ENCODE measurements around the gene MAP2K1. TPM values are rescaled to one million over a fixed set of nuclear protein-coding genes. Genes with fewer than 3 reads are reported as not detected.

MAP2K1 gene
- total RNA-seq, 4 donors from 2014 or later, result 13.2 to 46.4 (median 33.5) TPM

- Histone ChIP-seq H3K9me3 (no peaks in the 10 kb centered on the region), H3K4me1 (no peaks in the 10 kb centered on the region), H3K36me3 (no peaks in the 10 kb centered on the region), H3K27me3 (no peaks in the 10 kb centered on the region), H3K4me3 (no peak overlapping the region), H3K27ac (no peak overlapping the region)
- no peak for DNase-seq
- intact Hi-C loops (cut with DNase I; ENCODE audit: low total_unique reads), result no loop called here
- no peak for TF ChIP-seq CTCF (IDR thresholded peaks at IDR 0.05)
- no peak for TF ChIP-seq POLR2A (IDR thresholded peaks at IDR 0.05)
These were observed 13.7 kb downstream of the MAP2K1 start for GRCh38 chr15:66400351-66400774.

- Histone ChIP-seq H3K4me1 (no peaks in the 10 kb centered on the region), H3K27me3 (no peaks in the 10 kb centered on the region), H3K36me3 (no peaks in the 10 kb centered on the region), H3K27ac (no peak overlapping the region), H3K9me3 (no peaks in the 10 kb centered on the region), H3K4me3 (no peak overlapping the region)
- TF ChIP-seq POLR2A (IDR thresholded peaks at IDR 0.05), result no peak
- TF ChIP-seq CTCF (IDR thresholded peaks at IDR 0.05), result no peak
- intact Hi-C loops (cut with DNase I; ENCODE audit: low total_unique reads), result no loop called here
- DNase-seq, result no peak
These were observed 14.7 kb downstream of the MAP2K1 start for GRCh38 chr15:66401130-66402021.

- Histone ChIP-seq H3K9me3 (no peaks in the 10 kb centered on the region), H3K27ac (no peak overlapping the region), H3K4me1 (no peaks in the 10 kb centered on the region), H3K4me3 (no peak overlapping the region), H3K27me3 (no peaks in the 10 kb centered on the region), H3K36me3 (no peaks in the 10 kb centered on the region)
- intact Hi-C loops (cut with DNase I; ENCODE audit: low total_unique reads), result no loop called here
- DNase-seq, result no peak
- no peak for TF ChIP-seq CTCF (IDR thresholded peaks at IDR 0.05)
- TF ChIP-seq POLR2A (IDR thresholded peaks at IDR 0.05), result no peak
These were observed 16.1 kb downstream of the MAP2K1 start for GRCh38 chr15:66402761-66403284.

GRCh38 chr15:66403323-66403722 lies 16.6 kb downstream of the MAP2K1 start:
- no peak for TF ChIP-seq POLR2A (IDR thresholded peaks at IDR 0.05)
- TF ChIP-seq CTCF (IDR thresholded peaks at IDR 0.05), result no peak
- Histone ChIP-seq H3K4me3 (no peak overlapping the region), H3K36me3 (no peaks in the 10 kb centered on the region), H3K9me3 (no peaks in the 10 kb centered on the region), H3K27me3 (no peaks in the 10 kb centered on the region), H3K4me1 (no peaks in the 10 kb centered on the region), H3K27ac (no peak overlapping the region)
- DNase-seq, result no peak
- intact Hi-C loops (cut with DNase I; ENCODE audit: low total_unique reads), result no loop called here

GRCh38 chr15:66404122-66404521 lies 17.4 kb downstream of the MAP2K1 start:
- H3K27ac ChIP-seq, result no peak overlapping the region
- no peaks in the 10 kb centered on the region for H3K36me3 ChIP-seq
- TF ChIP-seq POLR2A (IDR thresholded peaks at IDR 0.05) (no peak), CTCF (IDR thresholded peaks at IDR 0.05) (no peak)
- H3K27me3 ChIP-seq, result no peaks in the 10 kb centered on the region
- no peaks in the 10 kb centered on the region for H3K9me3 ChIP-seq
- no peaks in the 10 kb centered on the region for H3K4me1 ChIP-seq
- no peak overlapping the region for H3K4me3 ChIP-seq
- no peak for DNase-seq
- intact Hi-C loops (cut with DNase I; ENCODE audit: low total_unique reads), result no loop called here
